Keratinocyte (primary cell): ENCODE data around the gene FOXK2.

Source experiments
- EZH2 ChIP-seq: IDR thresholded peaks from one replicate; pipeline ENCODE4 v1.6.1; 2012; ENCODE audit warnings: inconsistent platforms, mild to moderate bottlenecking, low read length, moderate library complexity
- TF ChIP-seq, protein P1 (sequence below), 3 experiments: IDR thresholded peaks in 1 of 3; conservative IDR thresholded peaks in 1 of 3; optimal IDR thresholded peaks in 1 of 3; 2 replicates in 2 of 3; 3 replicates in 1 of 3; pipeline versions ENCODE3 to v1.5.1; 2011; ENCODE audit warnings: low read length in 3 of 3, mild to moderate bottlenecking in 3 of 3, moderate library complexity in 2 of 3, control low read depth in 1 of 3, inconsistent platforms in 1 of 3; ENCODE audit not compliant: insufficient read depth in 2 of 3; ENCODE audit errors: extremely low read depth in 1 of 3

DNA sequence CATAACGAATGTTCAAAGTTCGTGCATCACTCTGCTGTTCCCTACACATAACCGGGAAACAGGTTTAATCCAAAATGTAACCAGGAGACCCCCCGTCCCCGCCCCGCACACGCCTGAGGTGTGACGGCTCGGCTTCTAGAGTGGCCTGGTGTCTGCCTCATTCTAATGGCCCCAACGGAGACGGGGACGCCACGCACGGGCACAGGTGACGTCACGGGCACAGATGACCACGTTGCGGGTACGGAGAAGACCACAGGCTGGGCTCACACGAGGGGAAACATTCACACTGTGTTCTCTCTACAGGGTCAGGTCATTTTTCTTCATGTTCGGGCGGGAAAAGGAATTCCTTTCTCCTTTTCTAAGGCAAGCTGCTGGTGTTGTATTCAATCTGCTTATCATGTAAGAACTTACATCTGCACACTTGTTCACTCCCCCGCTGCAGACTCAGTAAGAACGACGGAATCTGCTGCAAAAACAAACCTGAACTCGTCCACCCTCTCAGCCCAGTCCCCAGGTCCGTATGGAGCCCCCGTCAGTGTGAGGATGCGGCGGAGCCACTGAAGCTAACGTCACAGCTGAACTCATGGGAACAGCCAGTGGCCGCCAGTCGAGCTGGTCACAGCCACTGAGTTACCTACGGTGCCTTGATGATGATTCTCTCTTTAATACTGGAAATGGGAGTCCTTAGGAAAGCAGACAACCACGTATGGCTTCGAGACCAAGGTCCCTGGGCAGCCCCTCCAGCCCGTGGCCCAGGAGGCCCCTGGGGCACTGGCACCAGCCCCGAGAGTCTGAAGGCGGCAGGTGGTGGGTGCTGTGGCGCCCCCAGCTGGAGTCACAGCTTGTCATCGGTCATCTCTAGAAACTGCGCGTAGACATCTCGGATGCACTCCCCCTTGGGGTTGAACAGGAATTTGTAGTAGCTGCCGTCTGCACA is 95.8 kb downstream of the FOXK2 start:
- TF ChIP-seq, protein P1, sequence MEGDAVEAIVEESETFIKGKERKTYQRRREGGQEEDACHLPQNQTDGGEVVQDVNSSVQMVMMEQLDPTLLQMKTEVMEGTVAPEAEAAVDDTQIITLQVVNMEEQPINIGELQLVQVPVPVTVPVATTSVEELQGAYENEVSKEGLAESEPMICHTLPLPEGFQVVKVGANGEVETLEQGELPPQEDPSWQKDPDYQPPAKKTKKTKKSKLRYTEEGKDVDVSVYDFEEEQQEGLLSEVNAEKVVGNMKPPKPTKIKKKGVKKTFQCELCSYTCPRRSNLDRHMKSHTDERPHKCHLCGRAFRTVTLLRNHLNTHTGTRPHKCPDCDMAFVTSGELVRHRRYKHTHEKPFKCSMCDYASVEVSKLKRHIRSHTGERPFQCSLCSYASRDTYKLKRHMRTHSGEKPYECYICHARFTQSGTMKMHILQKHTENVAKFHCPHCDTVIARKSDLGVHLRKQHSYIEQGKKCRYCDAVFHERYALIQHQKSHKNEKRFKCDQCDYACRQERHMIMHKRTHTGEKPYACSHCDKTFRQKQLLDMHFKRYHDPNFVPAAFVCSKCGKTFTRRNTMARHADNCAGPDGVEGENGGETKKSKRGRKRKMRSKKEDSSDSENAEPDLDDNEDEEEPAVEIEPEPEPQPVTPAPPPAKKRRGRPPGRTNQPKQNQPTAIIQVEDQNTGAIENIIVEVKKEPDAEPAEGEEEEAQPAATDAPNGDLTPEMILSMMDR (optimal IDR thresholded peaks at IDR 0.05 in 1 of 3, IDR thresholded peaks at IDR 0.05 in 1 of 3, conservative IDR thresholded peaks at IDR 0.05 in 1 of 3; ENCODE audit: extremely low read depth in 1 of 3, insufficient read depth in 2 of 3, low read length in 3 of 3): peak in 1 of 3 experiments; percentile 12
- TF ChIP-seq EZH2: no peak
